HFFc6 (cell line): ENCODE measurements around the gene NES. TPM values are rescaled to one million over a fixed set of nuclear protein-coding genes. Genes with fewer than 3 reads are reported as not detected.

Source experiments
- DNase-seq: peaks from one replicate; pipeline ENCODE4 v3.0.0-alpha.2; 2018
- H3K27ac Mint-ChIP-seq: 2 replicates; pipeline ENCODE4 v1.8.0; 2020; ENCODE audit warnings: mild to moderate bottlenecking, mixed read lengths
- H3K27me3 Mint-ChIP-seq: 2 replicates; pipeline ENCODE4 v1.8.0; 2021; ENCODE audit warnings: mild to moderate bottlenecking, moderate library complexity, mixed read lengths; ENCODE audit not compliant: insufficient read depth
- H3K36me3 Mint-ChIP-seq: 2 replicates; pipeline ENCODE4 v1.8.0; 2021; ENCODE audit warnings: low read depth, mixed read lengths
- H3K4me1 Mint-ChIP-seq: 2 replicates; pipeline ENCODE4 v1.8.0; 2020; ENCODE audit warnings: low read depth, mixed read lengths
- H3K4me3 Mint-ChIP-seq: 2 replicates; pipeline ENCODE4 v1.8.0; 2020; ENCODE audit warnings: mild to moderate bottlenecking, moderate library complexity, mixed read lengths
- H3K9me3 Mint-ChIP-seq: 2 replicates; pipeline ENCODE4 v1.8.0; 2020; ENCODE audit warnings: mild to moderate bottlenecking, mixed read lengths
- total RNA-seq, 6 experiments: library from RNA; stranded (reverse); fragmentation: NEBNext Ultra II Directional; extraction: Animal tissue kit (Norgen Biotek cat#: 25700); gene quantifications; 2 replicates in 1 of 6; 3 replicates in 5 of 6; pipeline ENCODE4 v1.2.3, GENCODE V29; 2021
- TF ChIP-seq, protein P1 (sequence below): fragments of 200-600 bp; sonication (generic); IDR thresholded peaks from 2 replicates; pipeline ENCODE4 v1.5.0; 2021; ENCODE audit warnings: antibody characterized with exemption, mild to moderate bottlenecking

The NES gene
- total RNA-seq, 6 experiments from 2014 or later: 106 to 126 (median 116) TPM

DNA sequence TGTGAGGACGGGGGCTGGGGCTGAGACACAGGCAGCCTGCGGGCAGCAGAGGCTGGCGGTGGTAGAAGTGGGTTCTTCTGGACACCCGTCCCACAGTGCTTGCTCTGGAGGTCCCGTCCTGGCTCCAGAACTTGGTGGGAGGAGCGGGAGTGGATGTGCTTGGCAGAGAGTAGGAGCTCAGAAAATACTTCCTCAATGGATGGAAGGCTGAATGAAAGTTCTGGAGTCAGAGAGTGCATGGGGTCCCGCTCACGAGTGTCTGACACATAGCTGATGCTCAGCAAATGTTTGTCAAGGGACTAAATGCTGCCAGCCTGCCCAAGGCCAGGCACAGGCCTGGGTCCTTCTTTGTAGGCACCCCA lies 13.4 kb upstream of the NES start:
- no peak for DNase-seq
- H3K4me3 Mint-ChIP-seq: no peak overlapping the region; the same call in 1 of the 2 replicates
- H3K27me3 Mint-ChIP-seq: peaks cover 4% of the 10 kb centered on the region
- no peak overlapping the region for H3K27ac Mint-ChIP-seq
- peaks cover 52% of the 10 kb centered on the region for H3K4me1 Mint-ChIP-seq
- H3K36me3 Mint-ChIP-seq: no peaks in the 10 kb centered on the region
- no peaks in the 10 kb centered on the region for H3K9me3 Mint-ChIP-seq
- TF ChIP-seq, protein P1, sequence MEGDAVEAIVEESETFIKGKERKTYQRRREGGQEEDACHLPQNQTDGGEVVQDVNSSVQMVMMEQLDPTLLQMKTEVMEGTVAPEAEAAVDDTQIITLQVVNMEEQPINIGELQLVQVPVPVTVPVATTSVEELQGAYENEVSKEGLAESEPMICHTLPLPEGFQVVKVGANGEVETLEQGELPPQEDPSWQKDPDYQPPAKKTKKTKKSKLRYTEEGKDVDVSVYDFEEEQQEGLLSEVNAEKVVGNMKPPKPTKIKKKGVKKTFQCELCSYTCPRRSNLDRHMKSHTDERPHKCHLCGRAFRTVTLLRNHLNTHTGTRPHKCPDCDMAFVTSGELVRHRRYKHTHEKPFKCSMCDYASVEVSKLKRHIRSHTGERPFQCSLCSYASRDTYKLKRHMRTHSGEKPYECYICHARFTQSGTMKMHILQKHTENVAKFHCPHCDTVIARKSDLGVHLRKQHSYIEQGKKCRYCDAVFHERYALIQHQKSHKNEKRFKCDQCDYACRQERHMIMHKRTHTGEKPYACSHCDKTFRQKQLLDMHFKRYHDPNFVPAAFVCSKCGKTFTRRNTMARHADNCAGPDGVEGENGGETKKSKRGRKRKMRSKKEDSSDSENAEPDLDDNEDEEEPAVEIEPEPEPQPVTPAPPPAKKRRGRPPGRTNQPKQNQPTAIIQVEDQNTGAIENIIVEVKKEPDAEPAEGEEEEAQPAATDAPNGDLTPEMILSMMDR: no peak

DNA sequence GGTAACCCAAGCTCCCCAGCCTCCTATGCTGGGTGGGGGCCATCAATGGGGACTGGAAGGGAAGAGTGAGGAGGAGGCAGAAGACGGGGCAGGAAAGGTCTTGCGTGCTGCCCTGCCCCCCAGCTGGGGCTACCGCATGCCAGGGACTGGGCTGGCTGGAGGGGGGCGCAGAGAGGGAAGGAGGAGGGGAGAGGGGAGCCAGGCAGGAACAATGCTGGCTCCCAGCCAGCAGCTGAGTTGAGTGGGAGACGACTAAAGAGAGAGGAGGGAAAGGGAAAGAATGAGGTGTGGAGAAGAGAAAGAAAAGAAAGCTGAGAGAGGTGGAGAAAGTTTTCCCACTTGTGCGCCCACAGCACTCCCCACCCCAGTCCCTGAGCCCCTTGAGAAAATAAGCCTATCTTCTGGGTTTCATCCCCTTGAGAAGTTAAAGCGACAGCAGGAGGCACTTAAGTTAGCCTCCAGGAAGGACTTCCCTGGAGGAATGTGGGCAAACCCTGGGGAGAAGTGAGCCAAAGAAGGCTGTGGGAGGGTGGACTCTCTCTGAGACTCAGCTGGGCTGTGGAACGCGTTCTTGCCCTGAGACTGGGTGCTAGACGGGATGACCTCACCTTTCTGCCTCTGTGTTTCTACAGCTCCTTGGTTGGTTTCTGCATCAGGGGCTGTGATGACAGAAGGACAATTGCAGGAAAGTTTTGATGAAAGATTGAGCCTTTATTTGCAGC lies 12.9 kb upstream of the NES start:
- H3K27me3 Mint-ChIP-seq: peaks cover 4% of the 10 kb centered on the region
- no peaks in the 10 kb centered on the region for H3K9me3 Mint-ChIP-seq
- peak overlapping the region; percentile 68 for H3K4me3 Mint-ChIP-seq
- no peak for DNase-seq
- no peaks in the 10 kb centered on the region for H3K36me3 Mint-ChIP-seq
- TF ChIP-seq, protein P1: no peak
- peaks cover 52% of the 10 kb centered on the region for H3K4me1 Mint-ChIP-seq
- no peak overlapping the region for H3K27ac Mint-ChIP-seq

DNA sequence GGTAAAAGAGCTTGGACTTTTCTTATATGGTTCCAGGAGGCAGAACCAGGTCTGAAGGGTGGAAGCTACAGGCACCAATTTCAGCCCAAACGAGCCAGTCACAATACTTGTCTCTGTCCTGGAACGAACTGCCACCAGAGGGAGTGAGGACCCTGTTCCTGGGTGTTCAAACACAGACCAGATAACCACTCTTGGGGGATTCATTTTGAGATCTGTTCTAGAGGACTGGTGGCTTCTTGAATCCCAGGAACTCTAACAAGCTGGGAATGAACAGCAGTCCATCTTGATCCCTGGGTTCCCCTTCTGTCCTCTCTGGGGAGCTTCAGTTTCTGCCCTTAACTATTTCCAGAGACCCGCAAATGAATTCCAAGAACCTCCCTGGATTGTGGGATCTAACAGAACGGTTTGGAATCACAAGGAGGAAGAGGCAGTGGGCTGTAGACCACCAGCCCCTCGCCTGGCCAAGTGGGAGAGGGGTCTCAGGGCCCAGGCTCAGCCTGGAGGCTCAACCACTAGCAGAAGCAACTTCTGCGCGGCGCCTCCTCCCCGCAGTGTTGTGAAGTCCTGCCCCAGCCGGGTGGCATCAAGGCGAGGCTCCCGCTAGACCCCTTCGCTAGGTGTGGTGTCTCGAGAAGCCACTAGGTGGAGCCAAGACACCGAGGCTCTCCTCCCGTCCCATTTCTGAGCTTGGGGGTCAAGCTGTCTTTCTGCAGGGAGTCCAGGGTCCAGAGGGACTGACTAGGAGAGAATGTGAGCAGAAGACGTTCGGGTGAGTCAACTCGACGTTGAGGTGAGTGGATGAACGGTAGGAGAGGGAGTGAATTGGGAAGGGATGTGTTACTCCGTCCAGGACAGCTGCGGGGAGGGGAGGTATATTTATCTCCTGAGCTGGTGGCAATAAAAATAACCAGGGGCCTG lies 12.1 kb upstream of the NES start:
- TF ChIP-seq, protein P1: peak; percentile 91
- DNase-seq: peak; percentile 80
- H3K36me3 Mint-ChIP-seq: no peaks in the 10 kb centered on the region
- H3K27me3 Mint-ChIP-seq: peaks cover 4% of the 10 kb centered on the region; the same call in 1 of the 2 replicates
- H3K9me3 Mint-ChIP-seq: no peaks in the 10 kb centered on the region
- H3K4me3 Mint-ChIP-seq: peak overlapping the region; percentile 68
- peaks cover 58% of the 10 kb centered on the region for H3K4me1 Mint-ChIP-seq
- no peak overlapping the region for H3K27ac Mint-ChIP-seq

DNA sequence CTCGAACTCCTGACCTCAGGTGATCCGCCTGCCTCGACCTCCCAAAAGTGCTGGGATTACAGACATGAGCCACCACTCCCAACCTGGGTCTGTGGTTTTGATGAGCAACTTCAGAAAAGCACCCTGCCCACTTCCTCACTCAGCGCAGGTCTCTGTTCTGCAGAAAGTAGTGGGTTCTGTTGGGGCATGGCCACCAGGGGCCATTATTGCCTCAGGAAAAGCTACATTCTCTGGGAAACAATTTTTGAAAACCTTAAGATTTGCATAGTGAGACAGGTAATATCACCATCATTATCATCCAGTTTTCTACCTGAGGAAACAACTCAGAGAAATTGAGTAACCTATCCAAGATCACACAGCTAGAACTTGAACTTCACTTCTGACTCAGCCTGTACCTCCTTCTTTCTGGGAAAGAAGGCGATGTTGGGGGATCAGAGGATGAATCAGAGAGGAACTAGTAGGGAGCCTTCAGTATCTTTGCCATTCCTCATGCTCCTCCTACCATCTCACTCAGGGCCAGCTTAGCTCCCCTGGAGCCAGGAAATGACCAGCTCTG lies 7.1 kb upstream of the NES start:
- H3K9me3 Mint-ChIP-seq: no peaks in the 10 kb centered on the region
- peak overlapping the region; percentile 86 for H3K27ac Mint-ChIP-seq
- H3K4me3 Mint-ChIP-seq: no peak overlapping the region
- TF ChIP-seq, protein P1: peak; percentile 52; the same call in 1 of the 2 replicates
- peaks cover 30% of the 10 kb centered on the region for H3K4me1 Mint-ChIP-seq
- DNase-seq: peak; percentile 77
- H3K36me3 Mint-ChIP-seq: no peaks in the 10 kb centered on the region
- H3K27me3 Mint-ChIP-seq: peaks cover 2% of the 10 kb centered on the region

DNA sequence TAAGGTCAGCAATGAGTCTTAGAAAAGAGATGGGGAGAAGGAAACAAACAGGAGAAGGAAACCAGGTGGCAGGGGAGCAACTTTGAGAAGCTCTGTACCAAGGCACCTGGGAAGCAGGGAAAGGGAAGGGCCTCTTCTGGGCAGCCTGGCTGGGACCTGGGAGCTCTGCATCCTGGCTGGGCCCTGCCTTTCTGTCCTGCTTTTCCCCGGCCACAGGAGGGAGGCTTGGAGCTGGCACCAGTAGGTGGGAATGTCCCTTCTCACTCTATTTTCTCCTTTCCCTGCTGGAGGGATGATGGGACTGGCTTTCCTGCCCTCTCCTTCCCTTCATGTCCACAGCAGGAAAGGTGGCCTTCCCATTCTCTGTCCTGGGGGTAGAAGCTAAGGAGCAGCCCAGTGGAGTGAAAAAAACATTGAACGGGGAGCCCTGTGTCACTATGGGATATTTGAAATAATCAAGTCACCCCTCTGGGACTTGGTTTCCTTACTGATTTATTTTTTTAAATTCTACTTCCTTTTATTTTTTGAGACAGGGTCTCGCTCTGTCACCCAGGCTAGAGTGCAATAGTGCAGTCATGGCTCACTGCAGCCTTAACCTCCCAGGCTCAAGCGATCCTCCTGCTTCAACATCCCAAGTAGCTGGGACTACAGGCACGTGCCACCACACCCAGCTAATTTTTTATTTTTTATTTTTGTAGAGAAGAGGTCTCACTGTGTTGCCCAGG lies 5.1 kb upstream of the NES start:
- Mint-ChIP-seq H3K9me3 (no peaks in the 10 kb centered on the region), H3K36me3 (no peaks in the 10 kb centered on the region), H3K4me3 (no peak overlapping the region), H3K4me1 (peaks cover 32% of the 10 kb centered on the region), H3K27me3 (peaks cover 2% of the 10 kb centered on the region), H3K27ac (no peak overlapping the region)
- no peak for DNase-seq
- TF ChIP-seq, protein P1: peak; percentile 31; the same call in 1 of the 2 replicates
